ENCODE results near the gene ARHGAP42.

DNA sequence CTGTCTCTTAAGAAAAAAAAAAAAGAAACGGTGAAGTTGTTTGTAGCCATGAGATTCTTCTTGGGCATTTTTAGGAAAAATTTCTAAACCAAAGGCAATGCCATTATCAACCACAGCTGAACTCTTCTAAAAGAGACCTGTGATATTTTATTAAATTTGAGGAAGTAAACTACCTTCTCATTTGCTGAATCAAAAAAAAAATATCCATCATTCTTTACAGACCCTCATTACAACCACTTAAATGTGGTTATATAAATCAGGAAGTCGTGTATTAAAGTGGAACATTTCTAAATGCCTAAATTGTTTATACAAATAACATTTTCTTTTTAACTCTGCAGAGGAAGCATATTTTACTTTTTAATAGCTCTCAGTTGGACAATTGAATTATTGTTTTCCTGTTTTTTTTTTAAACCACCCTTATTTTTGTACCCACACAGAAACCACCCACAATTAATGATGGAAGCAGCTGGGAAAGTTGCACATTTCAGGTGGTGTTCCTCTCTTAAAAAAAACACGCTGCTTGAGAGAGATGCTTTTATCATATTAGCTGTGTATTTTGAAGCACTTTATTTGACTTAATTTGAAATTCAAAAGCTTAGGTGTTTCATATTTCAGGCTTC, 91.2 kb downstream of the ARHGAP42 start:
- TF ChIP-seq, protein P1, sequence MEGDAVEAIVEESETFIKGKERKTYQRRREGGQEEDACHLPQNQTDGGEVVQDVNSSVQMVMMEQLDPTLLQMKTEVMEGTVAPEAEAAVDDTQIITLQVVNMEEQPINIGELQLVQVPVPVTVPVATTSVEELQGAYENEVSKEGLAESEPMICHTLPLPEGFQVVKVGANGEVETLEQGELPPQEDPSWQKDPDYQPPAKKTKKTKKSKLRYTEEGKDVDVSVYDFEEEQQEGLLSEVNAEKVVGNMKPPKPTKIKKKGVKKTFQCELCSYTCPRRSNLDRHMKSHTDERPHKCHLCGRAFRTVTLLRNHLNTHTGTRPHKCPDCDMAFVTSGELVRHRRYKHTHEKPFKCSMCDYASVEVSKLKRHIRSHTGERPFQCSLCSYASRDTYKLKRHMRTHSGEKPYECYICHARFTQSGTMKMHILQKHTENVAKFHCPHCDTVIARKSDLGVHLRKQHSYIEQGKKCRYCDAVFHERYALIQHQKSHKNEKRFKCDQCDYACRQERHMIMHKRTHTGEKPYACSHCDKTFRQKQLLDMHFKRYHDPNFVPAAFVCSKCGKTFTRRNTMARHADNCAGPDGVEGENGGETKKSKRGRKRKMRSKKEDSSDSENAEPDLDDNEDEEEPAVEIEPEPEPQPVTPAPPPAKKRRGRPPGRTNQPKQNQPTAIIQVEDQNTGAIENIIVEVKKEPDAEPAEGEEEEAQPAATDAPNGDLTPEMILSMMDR (IDR thresholded peaks at IDR 0.05), result no peak
- no peak for TF ChIP-seq POLR2A (IDR thresholded peaks at IDR 0.05)
